GM23338 (cell line): ENCODE results near the gene PANK1.

Experiments
- EZH2 ChIP-seq: fragments of 200-600 bp; sonication (generic); IDR thresholded peaks from one replicate; pipeline ENCODE4 v1.8.0; 2017; ENCODE audit warnings: antibody characterized with exemption, mild to moderate bottlenecking, low read depth; ENCODE audit not compliant: unreplicated experiment
- EZH2phosphoT487 ChIP-seq: fragments of 200-600 bp; sonication (generic); IDR thresholded peaks from one replicate; pipeline ENCODE4 v1.8.1; 2018; ENCODE audit warnings: antibody characterized with exemption; ENCODE audit not compliant: unreplicated experiment
- NANOG ChIP-seq: IDR thresholded peaks from 2 replicates; pipeline ENCODE4 v1.6.1; 2016; ENCODE audit warnings: antibody characterized with exemption, borderline replicate concordance
- POLR2AphosphoS5 ChIP-seq: IDR thresholded peaks from 2 replicates; pipeline ENCODE4 v1.6.1; 2016; ENCODE audit warnings: antibody characterized with exemption, low read depth
- TF ChIP-seq, protein P1 (sequence below): IDR thresholded peaks from one replicate; pipeline ENCODE4 v1.6.1; 2018; ENCODE audit warnings: antibody characterized with exemption; ENCODE audit not compliant: unreplicated experiment
- TF ChIP-seq, protein P2 (sequence below), 2 experiments: fragments of 200-600 bp in 1 of 2; sonication (generic) in 1 of 2; conservative IDR thresholded peaks; 2 replicates each; pipeline versions ENCODE4 v1.5.1 to v1.6.1; 2016 to 2017; ENCODE audit warnings: antibody characterized with exemption in 2 of 2, low read depth in 2 of 2, mild to moderate bottlenecking in 2 of 2, moderate library complexity in 1 of 2

DNA sequence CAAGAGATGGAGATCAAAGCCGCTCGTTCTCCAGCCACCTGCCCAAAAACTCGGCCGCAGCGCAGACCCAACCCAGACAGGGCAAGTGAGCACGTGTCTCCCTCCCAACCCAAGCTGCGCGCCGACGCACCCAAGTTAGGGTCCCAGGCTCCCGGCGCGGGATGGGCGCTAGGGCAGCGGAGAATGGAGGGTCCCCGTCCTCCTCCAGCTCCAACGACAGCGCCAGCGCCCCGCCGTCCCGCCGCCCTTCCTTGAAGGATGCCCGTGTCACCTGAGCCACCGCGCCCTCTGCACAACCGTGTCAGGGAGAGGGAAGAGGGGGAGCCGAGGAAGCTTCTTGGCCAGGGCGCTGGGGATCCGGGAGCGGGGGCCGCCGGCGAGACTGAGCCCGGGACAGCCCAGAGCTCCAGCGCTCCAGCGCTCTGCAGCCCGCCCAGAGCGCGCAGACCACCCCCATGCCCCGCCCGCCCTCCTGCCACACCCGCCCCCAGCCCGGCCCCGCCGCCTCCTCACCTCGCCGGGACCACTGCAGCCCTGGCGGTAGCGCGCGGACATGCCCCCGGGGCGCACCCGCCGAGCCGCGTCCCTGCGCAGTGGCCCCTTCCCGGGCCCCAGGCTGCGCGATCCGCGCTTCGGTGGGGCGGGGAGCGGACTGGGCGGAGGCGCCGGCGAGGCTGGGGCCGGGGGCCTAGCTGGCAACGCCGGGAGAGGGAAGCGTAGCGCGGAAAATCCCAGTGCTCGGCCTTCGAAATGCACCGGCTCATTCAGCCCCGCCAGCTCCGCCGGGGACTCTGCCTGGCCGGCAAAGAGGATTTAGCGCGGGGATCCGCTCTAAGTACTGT lies 109.7 kb downstream of the PANK1 start, which contains the start of gene SLC16A12:
- TF ChIP-seq, protein P1, sequence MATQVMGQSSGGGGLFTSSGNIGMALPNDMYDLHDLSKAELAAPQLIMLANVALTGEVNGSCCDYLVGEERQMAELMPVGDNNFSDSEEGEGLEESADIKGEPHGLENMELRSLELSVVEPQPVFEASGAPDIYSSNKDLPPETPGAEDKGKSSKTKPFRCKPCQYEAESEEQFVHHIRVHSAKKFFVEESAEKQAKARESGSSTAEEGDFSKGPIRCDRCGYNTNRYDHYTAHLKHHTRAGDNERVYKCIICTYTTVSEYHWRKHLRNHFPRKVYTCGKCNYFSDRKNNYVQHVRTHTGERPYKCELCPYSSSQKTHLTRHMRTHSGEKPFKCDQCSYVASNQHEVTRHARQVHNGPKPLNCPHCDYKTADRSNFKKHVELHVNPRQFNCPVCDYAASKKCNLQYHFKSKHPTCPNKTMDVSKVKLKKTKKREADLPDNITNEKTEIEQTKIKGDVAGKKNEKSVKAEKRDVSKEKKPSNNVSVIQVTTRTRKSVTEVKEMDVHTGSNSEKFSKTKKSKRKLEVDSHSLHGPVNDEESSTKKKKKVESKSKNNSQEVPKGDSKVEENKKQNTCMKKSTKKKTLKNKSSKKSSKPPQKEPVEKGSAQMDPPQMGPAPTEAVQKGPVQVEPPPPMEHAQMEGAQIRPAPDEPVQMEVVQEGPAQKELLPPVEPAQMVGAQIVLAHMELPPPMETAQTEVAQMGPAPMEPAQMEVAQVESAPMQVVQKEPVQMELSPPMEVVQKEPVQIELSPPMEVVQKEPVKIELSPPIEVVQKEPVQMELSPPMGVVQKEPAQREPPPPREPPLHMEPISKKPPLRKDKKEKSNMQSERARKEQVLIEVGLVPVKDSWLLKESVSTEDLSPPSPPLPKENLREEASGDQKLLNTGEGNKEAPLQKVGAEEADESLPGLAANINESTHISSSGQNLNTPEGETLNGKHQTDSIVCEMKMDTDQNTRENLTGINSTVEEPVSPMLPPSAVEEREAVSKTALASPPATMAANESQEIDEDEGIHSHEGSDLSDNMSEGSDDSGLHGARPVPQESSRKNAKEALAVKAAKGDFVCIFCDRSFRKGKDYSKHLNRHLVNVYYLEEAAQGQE: no peak
- TF ChIP-seq, protein P2, sequence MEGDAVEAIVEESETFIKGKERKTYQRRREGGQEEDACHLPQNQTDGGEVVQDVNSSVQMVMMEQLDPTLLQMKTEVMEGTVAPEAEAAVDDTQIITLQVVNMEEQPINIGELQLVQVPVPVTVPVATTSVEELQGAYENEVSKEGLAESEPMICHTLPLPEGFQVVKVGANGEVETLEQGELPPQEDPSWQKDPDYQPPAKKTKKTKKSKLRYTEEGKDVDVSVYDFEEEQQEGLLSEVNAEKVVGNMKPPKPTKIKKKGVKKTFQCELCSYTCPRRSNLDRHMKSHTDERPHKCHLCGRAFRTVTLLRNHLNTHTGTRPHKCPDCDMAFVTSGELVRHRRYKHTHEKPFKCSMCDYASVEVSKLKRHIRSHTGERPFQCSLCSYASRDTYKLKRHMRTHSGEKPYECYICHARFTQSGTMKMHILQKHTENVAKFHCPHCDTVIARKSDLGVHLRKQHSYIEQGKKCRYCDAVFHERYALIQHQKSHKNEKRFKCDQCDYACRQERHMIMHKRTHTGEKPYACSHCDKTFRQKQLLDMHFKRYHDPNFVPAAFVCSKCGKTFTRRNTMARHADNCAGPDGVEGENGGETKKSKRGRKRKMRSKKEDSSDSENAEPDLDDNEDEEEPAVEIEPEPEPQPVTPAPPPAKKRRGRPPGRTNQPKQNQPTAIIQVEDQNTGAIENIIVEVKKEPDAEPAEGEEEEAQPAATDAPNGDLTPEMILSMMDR (conservative IDR thresholded peaks at IDR 0.05; ENCODE audit: low read depth in 2 of 2): no peak
- TF ChIP-seq POLR2AphosphoS5 (no peak), EZH2 (no peak), NANOG (no peak), EZH2phosphoT487 (no peak)
